Effector CD4-positive, alpha-beta T cell (primary cell): ENCODE measurements around the gene FOXE1. TPM values are rescaled to one million over a fixed set of nuclear protein-coding genes. Genes with fewer than 3 reads are reported as not detected.

ENCODE experiments used
- DNase-seq: peaks from one replicate; pipeline ENCODE4 v3.0.0-alpha.2; 2020
- total RNA-seq: gene quantifications from one replicate; lab custom pipeline; 2026; lab: John Stamatoyannopoulos, UW

The FOXE1 gene
- not detected for total RNA-seq

DNA sequence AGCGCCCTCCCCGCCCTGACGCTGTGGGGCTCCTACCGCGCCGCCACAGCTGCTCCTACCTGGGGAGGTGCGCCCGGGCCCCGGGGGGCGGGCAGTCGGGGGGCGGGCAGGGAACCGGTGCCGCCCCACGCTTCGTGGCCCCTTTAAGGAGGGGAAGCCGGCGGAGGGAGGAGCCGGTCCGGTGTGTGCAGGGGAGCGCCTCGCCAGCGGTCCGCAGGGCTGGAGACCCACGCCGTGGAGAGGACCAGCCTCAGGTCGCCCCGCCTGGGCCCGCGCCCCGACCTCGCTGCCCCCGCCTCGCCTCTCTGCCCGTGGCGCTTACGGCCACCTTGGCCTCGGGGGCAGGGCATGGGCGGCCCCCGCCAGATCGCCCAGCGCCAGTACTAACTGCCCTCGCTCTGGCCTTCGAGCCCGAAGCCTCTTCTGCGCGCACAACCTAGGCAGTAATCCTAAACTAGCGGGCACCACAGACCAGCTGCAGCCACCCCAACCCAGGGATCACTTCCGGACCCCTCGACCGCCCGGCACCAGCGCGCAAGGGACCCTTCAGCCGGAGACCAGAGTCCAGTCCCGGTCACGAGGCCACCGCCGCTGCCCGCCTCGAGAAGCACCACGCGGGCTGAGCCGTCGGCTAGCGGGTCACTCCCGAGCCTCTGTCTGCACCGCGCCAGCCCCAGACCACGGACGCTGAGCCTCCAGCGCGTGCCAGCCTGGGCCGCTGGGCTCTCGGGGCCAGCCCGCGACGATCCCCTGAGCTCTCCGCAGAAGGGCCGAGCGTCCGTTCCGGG, at the start of gene FOXE1:
Gene FOXE1, plus strand, starts transcription at position 171 of the 788 bp plus-strand sequence. CDS start 689 bp downstream, outside the sequence.
- DNase-seq = no peak

DNA sequence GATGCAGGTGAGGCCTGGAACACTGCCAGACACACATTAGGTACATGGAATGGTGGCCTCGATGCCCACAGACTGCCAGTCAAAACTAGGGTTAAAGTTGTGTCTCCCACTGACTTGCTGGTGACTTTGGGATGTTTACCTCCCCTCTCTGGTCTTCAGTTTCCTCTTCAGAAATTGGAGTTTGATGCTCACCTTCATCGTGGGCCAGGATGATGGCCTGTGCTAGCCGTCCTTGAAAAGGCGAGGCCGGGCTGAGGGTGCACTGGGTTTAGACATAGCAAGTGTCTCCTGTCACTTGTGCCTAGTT, 49.0 kb upstream of the FOXE1 start:
- no peak for DNase-seq

DNA sequence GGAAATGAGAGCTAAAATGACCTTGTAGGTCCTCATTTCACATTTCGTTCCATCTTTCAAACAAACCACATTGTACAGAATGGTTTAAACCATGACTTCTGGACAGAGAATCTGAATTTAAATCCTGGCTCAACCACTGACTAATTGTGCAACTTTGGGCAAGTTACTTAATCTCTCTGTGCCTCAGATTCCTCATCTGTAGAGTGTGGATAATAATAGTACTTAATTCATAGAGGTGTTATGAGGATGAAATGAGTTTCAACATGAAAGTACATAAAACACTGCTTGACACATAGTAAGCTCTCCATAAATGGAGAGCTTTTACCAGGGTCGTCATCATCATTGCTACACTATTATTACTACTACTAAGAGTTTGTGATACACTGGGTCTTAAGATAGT, 46.3 kb upstream of the FOXE1 start:
- no peak for DNase-seq

DNA sequence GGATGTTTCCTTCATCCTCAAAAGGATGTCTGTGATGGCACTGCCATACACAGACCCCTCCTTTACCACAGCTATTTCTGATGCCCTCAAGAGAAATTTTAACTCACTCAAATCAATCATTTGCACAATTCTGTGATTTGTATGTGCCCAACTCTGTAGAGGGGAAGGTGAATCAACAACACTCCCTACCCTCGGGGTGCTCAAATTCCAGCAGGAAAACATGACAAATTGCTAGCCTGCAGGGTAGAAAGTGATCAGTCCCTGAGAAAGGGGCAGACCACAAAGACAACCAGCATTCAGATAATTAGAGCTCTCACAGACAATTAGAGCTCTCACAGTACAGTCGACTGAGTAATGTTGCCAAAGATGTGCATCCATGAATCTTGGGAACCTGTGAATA, 45.3 kb upstream of the FOXE1 start:
- DNase-seq = no peak

DNA sequence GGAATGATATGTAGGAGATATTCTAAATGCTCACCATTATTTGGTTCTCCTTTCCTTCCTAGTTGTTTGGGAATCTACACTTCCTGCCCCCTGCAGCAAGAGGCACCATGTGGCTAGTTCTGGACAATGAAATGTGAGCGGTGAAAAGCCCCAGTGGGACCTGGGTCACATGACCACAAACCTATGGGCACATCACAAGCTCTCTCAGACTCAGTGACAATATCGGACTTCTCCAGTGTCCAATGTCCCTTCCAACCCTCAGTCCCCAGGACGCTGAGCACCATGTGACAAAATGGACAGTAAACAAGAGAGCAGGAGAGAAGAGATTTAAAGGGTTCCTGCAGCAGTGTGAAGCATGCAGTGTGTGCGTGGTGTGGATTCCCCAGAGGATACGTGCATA, 44.6 kb upstream of the FOXE1 start:
- DNase-seq = no peak

DNA sequence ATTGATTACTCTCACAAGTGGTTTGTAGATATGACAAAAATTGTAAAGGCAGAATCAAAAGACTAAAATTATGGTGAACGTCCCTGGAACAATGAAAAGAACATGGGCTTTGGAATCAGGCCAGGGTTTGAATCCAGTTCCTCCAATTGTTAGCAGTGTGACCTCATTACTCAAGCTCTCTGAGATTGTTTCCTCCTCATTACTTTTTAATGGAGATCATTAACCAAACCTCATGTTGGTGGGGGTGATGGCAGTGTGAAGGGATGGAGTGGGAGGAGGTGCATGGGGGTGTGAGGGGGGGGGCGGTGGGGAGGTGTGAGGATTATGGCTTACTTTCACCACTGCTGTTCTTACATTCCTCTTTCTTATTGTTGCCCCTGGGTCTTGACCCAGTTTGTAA, 44.1 kb upstream of the FOXE1 start:
- DNase-seq = no peak

DNA sequence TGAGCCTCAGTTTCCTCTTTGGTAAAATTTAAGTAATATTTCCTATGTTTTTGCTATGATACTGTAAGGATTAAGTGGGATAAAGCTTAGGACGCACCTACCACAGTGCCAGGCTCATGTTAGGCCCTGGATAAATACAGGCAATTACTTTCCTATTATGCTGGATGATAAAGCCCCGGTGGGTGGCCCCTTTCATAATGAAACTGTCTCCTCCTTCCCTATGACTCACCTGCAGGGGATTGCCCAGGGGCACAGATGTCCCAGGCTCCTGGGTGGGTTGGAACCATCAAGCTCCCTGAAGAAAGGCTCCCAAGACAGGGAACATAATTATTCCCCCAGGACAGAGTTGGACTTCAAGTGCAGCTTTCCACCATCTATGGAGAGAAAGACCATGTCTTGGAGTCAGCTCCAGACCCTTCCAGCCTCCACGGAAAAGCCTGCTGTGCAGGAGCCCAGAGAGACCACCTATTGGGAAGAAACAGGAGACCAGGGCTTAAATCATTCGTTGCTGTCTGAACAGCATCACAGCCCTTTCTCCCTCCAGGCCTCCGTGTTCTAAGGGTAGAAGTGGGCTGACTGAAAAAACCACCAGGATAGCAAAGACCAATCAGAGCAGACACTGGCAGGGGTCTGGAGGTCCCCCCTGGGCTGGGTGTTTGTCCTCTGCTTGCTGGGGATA, 43.2 kb upstream of the FOXE1 start:
- DNase-seq = no peak

DNA sequence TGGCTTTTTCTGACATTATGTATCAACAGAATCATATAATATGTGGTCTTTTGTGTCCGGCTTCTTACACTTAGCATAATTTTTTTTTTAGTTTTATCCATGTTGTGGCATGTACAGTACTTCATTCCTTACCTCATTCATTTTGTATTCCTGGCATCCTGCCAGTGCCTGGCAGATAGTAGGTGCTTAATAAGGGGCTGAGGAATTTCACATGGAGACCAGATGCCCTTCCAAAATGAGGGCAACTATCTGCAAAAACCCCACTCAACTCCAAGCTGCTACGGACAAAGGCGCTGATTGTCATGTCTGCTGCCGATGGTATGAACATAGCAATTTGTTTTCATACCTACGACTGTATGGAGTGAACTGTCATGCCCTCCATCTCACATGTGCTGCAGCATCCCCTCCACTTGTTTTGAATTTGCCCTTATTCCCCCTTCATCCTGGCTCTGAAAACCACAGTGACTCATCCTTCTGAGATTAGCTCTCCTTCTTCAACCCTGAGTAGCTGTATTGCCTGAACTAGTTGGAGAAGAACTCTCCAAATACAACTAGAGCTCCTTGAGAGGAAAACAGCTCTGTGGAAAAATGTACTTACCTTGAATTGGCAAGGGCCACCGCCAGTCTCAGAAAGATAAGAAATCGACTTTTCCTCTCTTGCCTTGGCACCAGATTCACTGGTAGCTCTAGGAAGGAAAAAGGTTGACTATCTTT, 41.3 kb upstream of the FOXE1 start:
- no peak for DNase-seq

DNA sequence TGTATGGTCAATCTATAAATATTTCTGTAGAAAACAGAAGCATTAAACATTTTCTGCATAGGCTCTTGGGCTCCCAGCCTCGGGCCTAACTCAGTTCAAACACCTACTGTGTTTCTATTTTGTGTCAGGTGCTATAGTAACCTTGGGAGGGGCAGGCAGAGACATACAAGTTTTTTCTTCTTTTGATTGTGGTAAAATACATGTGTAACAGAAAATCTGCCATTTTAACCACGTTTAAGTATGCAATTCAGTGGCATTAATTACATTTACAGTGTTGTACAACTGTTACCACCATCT, 40.8 kb upstream of the FOXE1 start:
- DNase-seq = no peak

DNA sequence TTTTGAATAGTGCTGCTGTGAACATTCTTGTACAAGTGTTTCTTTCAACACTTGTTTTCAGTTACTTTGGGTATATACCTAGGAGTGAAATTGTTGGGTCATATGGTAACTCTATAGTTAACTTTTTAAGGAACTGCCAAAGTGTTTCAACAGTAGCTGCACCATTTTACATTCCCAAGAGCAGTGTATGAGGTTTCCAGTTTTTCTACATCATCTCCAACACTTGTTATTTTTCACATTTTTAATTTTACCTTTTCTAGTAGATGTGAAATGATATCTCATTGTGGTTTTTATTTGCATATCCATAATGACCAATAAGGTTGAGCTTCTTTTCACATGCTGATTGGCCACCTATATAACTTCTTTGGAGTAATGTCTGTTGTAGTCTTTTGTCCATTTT, 40.0 kb upstream of the FOXE1 start:
- DNase-seq = no peak

DNA sequence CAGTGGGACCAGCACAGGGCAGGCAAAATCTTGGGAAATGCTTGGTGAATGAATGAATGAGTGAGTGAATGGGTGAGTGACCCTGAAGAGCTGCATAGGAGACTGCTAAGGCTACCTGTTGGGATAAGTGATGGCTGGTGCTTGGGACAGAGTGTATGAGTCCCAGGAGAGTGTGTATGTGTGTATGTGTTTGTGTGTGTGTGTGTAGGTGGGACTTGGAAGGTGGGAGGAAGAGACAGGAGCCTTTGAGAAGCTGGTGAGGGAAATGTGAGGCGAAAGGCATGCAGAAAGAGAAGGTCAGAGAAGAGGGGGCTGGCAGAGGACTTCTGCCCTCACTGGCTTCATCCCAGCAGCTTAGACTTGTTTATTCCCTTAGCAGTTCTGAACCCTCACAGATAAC, 33.3 kb upstream of the FOXE1 start:
- no peak for DNase-seq

DNA sequence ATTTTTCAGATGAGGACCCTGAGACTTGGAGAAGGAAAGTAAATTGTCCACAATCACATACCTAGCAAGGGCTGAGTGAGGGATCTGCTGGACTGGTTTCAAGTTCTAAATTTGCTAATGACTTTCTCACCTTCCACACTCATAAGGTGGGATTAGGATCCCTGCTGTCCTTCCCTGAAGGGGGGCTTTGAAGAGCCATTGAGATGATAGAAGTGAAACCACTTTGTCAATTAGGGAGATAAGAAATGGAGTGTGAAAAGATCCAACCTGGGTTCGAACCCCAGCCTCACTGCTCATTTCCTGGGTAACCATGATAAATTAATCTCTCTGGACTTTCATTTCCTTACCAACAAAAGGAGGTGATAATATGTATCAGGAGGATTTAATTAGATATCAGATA, 32.7 kb upstream of the FOXE1 start:
- no peak for DNase-seq

DNA sequence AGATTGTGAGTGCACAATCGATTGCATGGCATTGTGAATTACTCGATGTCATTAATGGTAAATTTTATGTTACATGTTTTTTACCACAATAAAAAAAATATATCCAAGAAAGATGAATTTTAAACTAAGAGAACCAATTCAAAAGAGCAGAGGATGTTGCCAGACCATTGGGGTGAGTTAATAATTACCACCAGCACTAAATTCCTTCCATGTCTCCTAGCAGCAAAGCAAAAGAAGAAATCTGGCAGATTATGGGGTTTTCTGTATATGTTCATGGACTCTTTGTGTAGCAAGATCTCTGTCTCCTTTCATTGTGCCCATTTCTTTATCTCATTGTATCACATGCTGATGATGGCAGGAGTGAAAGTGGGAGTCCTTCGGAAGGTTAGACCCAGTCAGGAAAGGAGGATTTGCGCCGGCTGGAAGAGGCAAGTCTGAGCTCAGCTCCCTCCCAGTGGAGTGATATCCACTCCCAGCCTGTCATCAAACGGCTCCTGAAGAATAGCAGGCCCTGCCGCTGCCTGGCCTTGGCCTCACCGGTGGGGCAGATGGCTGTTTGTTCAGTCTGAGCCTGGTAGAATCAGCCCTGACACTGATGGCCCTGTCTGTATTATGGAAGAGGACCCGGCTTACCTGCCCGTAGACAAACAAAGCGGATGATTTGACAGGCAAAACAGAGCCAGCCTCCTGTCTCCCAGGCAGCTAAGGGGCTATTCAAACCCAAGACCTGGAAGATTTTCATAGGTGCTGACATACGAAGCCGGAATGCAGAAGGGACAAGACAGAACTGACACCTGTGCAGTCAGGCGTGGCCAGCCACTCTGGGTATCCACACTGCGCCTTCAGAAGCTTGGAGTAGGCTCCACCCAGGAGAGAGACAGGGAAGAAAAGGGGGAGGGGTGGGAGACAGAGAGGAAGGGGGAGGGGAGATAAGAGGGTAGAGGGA, 21.9 kb upstream of the FOXE1 start:
- DNase-seq = no peak

DNA sequence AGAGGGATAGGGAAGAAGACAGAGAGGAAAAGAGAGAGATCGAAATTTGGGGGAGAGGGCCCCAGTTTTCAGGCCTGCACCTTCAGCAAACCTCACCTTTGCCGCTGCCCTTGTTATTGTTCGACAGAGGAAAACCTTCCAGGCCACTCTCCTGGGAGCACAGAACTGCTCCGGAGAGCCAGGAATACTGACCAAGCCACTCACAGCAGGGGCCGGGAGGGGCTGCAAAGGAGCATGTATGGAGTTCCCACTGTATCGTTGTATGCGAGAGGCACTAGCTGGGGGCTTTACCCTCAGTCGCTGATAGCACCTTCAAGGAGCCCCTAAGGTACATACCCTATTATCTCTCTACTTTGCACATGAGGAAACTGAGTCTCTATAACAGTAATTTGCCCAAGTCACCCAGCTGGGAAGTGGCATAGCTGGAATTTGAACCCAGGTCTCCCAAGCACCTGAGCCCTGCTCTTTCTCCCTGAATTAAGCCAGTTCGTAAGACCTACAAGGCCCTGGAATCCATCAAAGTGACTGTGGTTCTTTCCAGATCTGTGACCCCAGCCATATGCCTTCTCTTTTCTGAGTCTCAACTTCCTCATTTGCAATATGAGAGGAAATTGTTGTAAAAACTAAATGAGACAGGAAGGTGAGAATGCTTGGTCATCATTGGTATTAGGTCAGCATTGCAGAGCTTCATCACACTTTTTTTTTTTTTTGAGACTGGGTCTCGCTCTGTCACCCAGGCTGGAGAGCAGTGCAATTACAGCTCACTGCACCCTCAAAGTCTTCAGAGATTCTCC, 21.0 kb upstream of the FOXE1 start:
- no peak for DNase-seq

DNA sequence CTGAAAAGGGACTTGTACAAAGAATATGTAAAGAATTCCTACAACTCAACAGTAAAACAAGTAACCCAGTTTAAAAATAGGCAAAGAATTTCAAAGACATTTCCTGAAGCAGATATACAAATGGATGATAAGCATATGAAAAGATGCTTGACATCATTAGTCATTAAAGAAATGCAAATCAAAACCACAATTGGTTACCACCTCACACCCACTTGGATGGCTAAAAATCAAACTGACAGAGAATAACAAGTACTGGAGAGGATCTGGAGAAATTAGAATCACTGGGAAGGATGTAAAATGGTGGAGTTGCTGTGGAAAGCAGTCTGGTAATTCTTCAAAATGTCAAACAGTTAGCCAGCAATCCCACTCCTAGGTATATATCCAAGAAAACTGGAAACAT, 12.5 kb upstream of the FOXE1 start:
- DNase-seq = no peak

DNA sequence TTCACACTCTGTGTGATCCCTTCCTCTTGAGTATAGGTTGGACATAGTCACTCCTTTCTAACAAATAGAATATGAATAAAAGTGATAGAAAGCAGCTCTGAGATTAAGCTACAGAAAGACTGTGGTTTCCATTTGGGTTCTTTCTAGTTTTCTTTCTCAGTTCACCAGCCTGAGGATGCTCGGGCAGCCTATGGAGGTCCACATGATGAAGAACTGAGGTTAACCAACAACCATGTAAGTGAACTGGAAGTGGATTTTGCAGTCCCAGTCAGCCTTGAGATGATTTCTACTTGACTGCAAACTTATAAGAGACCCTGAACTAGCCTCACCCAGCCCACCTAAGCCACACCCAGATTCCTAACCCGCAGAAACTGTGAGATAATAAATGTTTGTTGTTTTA, 10.1 kb upstream of the FOXE1 start:
- no peak for DNase-seq

DNA sequence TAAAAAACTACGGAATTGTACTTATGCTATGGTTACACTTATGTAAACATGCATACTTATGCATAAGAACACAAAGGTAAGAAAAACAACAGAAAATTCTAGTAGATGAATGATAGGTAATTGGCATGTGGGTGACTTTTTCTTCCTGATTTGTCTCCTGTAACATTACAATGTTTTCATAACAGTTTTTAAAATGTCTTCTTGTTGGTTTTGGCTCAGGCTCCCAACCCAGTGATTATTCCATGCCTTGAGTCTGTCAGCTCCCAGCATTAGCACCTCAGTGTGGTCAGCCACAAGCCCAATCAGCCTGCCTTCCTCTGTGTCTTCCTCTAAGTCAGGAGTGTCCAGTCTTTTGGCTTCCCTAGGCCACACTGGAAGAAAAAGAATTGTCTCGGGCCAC, 7.9 kb upstream of the FOXE1 start:
- no peak for DNase-seq

DNA sequence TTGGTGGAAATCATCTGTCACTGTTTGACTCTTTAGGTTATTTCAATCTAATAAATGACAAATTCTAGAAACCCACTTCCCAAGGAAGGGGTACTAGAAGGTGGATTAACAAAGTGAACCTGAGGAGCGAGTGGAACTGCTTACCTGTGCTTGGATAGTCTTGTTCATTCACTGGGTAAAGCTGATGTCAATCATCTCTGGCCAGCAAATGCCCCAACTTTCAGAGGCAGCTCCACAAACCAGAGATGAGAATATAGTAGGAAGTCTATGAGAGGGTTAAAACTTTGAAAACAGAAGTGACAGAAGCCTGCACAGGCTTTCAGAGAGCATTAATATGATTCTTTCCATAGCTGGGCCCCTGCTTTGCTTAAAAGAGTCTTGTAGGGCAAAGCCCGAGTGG, 7.3 kb upstream of the FOXE1 start:
- no peak for DNase-seq

DNA sequence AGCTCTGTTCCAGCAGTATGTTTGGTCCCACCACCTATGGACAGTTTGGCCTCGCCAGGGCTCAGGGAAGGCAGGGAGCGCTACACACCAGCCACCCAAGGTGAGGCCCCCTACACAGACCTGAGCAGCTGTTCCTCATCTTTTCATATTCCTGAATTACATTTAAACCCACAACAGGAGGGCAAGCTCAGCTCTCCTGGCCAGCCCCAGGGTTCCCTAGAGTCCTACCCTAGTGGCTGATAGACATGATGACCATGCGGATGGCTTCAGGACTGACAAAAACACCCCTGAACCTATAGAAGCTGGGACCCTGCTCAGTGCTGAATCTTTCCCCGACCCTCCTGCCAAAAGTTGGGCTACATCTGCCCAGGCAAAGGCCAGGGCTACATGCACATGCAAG, 6.7 kb upstream of the FOXE1 start:
- no peak for DNase-seq

DNA sequence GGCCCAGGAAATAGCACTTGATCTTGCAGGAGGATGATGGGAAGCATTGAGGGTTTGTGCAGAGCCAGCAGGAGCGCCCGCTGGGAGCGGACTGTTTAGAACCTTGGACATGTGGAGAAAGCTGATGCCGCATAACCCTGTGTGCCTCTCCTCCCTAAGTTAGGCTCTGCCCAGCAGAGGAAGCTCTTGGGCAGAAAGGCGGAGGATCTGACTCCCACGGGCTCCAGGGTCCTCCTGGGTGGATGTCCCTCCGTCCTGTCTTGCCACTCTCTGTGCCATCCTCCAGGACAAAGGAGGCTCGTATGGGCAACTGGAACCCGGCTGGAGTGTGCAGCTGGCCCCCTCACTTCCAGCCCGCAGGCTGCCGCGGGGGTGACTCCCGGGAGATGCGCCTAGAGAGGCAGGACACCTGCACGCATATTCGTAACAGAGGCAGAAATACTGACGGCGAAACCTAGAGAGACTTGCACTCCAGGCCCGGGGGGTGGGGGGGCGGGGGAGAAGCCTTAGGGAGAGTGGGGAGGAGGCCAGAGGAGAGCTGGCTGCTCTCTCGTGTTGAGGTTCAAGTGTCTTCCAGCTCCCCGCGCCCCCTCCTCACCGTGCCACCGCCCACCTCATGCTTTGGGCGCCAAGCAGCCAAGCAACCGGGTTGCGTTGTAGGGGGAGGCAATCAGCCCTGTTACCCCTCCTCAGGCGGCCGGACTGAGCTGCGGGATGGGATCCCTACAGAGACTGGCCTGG, 5.4 kb upstream of the FOXE1 start:
- DNase-seq = no peak

DNA sequence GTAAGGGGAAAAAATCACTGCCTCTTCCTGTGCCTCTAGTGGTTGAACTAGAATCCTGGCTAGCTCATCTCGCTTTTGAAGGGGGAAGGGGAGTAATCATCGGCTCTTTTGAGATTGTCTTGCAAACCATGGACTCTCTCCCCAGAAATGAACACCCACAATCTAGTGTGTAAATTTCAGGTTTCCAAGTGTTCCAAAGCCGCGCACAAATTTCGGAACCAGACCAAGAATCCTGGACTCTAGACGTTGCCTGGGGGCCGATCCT, 4.9 kb upstream of the FOXE1 start:
- no peak for DNase-seq
